ENCODE data around the gene GAS2.

DNA sequence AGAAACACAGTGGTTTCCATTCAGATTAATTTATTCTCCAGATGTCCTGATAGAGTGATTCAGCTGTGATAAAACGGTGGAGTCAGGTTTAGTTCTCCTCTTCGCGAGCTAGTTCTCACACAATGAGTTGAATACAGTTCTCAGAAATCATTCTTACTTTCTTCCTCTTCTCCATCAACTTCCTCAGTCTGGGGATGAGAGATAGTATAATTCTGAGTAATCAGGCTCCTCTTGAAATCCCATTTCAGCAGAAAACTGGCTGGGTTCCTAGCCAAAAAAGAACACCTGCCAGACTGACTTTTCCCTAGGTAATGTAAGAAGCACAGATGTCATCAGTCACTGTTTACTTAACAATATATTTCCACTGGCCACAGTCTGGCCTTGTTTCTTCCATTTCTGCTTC, 86.5 kb downstream of the GAS2 start:
- no peak for TF ChIP-seq POLR2A (IDR thresholded peaks at IDR 0.05)
- TF ChIP-seq, protein P1, sequence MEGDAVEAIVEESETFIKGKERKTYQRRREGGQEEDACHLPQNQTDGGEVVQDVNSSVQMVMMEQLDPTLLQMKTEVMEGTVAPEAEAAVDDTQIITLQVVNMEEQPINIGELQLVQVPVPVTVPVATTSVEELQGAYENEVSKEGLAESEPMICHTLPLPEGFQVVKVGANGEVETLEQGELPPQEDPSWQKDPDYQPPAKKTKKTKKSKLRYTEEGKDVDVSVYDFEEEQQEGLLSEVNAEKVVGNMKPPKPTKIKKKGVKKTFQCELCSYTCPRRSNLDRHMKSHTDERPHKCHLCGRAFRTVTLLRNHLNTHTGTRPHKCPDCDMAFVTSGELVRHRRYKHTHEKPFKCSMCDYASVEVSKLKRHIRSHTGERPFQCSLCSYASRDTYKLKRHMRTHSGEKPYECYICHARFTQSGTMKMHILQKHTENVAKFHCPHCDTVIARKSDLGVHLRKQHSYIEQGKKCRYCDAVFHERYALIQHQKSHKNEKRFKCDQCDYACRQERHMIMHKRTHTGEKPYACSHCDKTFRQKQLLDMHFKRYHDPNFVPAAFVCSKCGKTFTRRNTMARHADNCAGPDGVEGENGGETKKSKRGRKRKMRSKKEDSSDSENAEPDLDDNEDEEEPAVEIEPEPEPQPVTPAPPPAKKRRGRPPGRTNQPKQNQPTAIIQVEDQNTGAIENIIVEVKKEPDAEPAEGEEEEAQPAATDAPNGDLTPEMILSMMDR (IDR thresholded peaks at IDR 0.05), result no peak
